T-helper 2 cell treated with Interferon-gamma antibody and Interleukin-4, amounts not matched to agents 100 ng/mL and 5 ng/mL, for 36 hours (primary cell): ENCODE results near the gene EFNA2. TPM values are rescaled to one million over a fixed set of nuclear protein-coding genes. Genes with fewer than 3 reads are reported as not detected.

Source experiments
- intact Hi-C: fragments of 100-400 bp; cut with micrococcal nuclease; formaldehyde crosslinking; loops from one replicate; pipeline ENCODE4 v1.15.1; 2023
- total RNA-seq: library from RNA; stranded (reverse); gene quantifications from 2 replicates; pipeline ENCODE4 v1.2.3, GENCODE V29; 2022

The EFNA2 gene
- total RNA-seq, 1 donor from 2014 or later: not detected

GRCh38 chr19:1343041-1343440 is 57.4 kb downstream of the EFNA2 start:
- intact Hi-C loops: no loop called here

- intact Hi-C loops: no loop called here
Observed at GRCh38 chr19:1349211-1349610, 63.5 kb downstream of the EFNA2 start.

GRCh38 chr19:1350867-1351266 is 65.2 kb downstream of the EFNA2 start:
- intact Hi-C loops: no loop called here

Other genes starting within 250 kb of the EFNA2 start
- 44.1 and 44.3 TPM in 2 replicates for gene ABCA7, start 245.8 kb upstream of the EFNA2 start, total RNA-seq
- 402 and 407 TPM in 2 replicates for gene ARHGAP45, start 218.7 kb upstream of the EFNA2 start, total RNA-seq
- 169 and 178 TPM in 2 replicates for gene POLR2E, start 190.5 kb upstream of the EFNA2 start, total RNA-seq
- 115 TPM in 2 replicates for gene GPX4, start 181.9 kb upstream of the EFNA2 start, total RNA-seq
- gene SBNO2, start 111.6 kb upstream of the EFNA2 start, total RNA-seq: 63.2 and 67.2 TPM in 2 replicates
- 61.2 and 61.8 TPM in 2 replicates for gene STK11, start 80.1 kb upstream of the EFNA2 start, total RNA-seq
- gene CBARP, start 47.9 kb upstream of the EFNA2 start, total RNA-seq: 0.16 and 0.32 TPM in 2 replicates
- gene ATP5F1D, start 44.1 kb upstream of the EFNA2 start, total RNA-seq: 181 and 213 TPM in 2 replicates
- gene MIDN, start 37.3 kb upstream of the EFNA2 start, total RNA-seq: 64.2 and 66.0 TPM in 2 replicates
- gene CIRBP, start 16.5 kb upstream of the EFNA2 start, total RNA-seq: 195 and 200 TPM in 2 replicates
- gene FAM174C, start 10.3 kb upstream of the EFNA2 start, total RNA-seq: 57.5 and 57.8 TPM in 2 replicates
- 92.2 and 97.5 TPM in 2 replicates for gene NDUFS7, start 98.0 kb downstream of the EFNA2 start, total RNA-seq
- gene GAMT, start 115.7 kb downstream of the EFNA2 start, total RNA-seq: 30.9 TPM in 2 replicates
- gene DAZAP1, start 121.7 kb downstream of the EFNA2 start, total RNA-seq: 239 and 250 TPM in 2 replicates
- gene RPS15, start 152.5 kb downstream of the EFNA2 start, total RNA-seq: 1,282 and 1,301 TPM in 2 replicates
- gene APC2, start 164.2 kb downstream of the EFNA2 start, total RNA-seq: 0.05 TPM in 2 replicates
- gene C19orf25, start 193.3 kb downstream of the EFNA2 start, total RNA-seq: 42.3 and 43.3 TPM in 2 replicates
- 1.3 and 2.2 TPM in 2 replicates for gene PCSK4, start 204.5 kb downstream of the EFNA2 start, total RNA-seq
- gene REEP6, start 205.3 kb downstream of the EFNA2 start, total RNA-seq: 1.3 and 1.7 TPM in 2 replicates
- gene ADAMTSL5, start 227.1 kb downstream of the EFNA2 start, total RNA-seq: 5.0 and 5.4 TPM in 2 replicates
- gene PLK5, start 238.2 kb downstream of the EFNA2 start, total RNA-seq: 0.07 TPM in 1 of 2 replicates, not detected in the other